NCI-H1048 (cell line): ENCODE data around the gene MCM3AP.
A peak's percentile ranks its signal among the peaks of the same experiment; 100 is the strongest.
"Not testable (repeated sequence)": the region's sequence is repeated elsewhere in the genome, so short reads cannot be mapped to it uniquely, and the experiment has no call there.

Source experiments
- DNase-seq: peaks from one replicate; lab custom pipeline; 2025; lab: John Stamatoyannopoulos, UW

MCM3AP gene

GRCh38 chr21:46243325-46243724 lies 42.1 kb downstream of the MCM3AP start:
- no peak for DNase-seq

GRCh38 chr21:46241577-46241976 lies 43.8 kb downstream of the MCM3AP start:
- not testable (repeated sequence) for DNase-seq

DNA sequence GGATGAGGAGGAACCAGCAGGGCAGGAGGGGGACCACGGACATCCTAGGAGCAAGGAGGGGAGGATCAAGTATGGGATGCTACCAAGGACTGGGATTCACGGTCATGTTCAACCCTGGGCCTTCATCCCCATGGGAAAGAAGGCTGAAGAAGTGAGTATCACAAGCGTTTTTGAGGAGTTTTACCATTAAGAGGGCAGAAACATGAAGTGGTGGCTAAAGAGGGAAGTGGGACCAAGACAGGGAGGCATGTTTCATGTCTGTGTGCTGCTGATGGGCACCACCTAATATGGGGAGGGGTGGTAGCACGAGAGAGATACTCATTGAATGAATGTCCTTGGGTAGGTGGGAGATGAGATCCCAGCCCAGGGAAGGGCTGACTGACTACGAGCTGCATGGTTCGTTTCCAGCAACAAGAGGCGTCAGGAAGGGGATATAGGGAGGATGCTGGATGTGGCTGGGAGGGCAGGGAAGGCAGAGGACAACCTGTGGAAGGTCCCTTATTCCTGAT lies 45.5 kb downstream of the MCM3AP start:
- no peak for DNase-seq

- DNase-seq = no peak
Observed at GRCh38 chr21:46237474-46237873, 47.9 kb downstream of the MCM3AP start.

DNA sequence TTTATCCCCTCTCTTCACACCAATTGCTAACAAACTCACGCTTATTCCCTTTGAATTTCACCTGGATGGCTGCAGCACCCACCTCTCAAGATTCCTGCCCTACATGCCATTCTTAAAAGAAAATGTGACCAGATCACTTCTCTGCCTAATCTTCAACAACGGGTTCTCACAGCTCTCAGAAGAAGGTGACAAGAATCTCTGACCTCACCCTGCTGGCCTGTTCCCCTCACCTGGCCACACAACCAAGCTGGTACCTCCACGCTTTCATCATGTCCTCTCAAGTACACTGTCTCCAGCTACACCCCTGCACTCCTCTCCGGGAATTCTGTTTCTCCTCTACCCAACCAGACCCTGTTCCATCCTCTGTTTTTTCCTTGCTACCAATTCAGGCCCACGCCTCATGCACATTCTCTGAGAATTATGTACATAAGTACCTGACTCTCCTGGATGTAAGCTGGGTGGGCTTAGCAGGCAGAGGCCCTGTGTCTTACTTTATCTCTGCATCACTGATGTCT lies 50.9 kb downstream of the MCM3AP start:
- DNase-seq = no peak

- DNase-seq = no peak
Observed at GRCh38 chr21:46229923-46230260, 55.5 kb downstream of the MCM3AP start.

DNA sequence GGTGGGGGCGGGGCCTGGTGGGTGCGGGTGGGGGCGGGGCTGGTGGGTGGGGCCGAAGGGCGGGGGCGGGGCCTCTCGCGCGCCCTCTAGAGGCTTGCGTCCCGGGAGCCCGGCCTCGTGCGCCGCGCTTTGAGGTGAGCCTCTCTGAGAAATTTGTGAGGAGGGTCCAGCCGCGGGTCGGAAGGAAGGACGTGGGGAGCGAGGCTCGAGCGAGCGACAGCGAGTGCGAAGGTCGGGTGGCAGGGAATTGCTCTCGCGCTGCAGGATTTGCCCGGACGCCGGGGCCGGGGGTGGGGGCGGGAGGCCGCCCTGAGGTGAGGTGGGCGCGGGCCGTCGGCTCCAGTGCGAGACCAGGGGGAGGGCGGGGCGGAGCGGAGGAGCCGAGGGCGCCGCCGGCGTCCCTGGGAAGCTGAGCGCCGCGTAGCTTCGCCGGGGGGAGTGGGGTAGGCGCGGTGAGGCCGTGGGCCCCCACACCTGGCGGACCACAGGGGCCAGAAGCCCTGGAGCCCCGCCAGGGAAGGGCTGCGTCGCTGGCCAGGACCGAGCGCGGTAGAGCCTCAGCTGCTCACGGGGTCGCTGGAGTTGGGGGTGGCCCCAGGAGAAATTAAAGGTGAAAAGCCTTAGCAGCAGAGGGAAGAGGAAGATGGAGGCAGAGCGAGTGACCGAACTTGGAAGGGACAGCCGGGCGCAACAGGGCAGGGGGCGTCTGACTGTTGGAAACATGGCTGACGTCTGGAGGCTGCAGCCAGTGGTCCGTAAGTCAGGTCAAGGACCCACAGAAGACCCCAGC lies 56.1 kb downstream of the MCM3AP start:
- DNase-seq = no peak

- DNase-seq = peak; percentile 94
Observed at GRCh38 chr21:46228345-46229051, 56.9 kb downstream of the MCM3AP start, which contains the start of gene LSS. LSS (minus strand) TSS chr21:46228774; CDS start chr21:46228745, 29 bp downstream.

- DNase-seq = no peak
Observed at GRCh38 chr21:46227811-46228344, 57.5 kb downstream of the MCM3AP start.

DNA sequence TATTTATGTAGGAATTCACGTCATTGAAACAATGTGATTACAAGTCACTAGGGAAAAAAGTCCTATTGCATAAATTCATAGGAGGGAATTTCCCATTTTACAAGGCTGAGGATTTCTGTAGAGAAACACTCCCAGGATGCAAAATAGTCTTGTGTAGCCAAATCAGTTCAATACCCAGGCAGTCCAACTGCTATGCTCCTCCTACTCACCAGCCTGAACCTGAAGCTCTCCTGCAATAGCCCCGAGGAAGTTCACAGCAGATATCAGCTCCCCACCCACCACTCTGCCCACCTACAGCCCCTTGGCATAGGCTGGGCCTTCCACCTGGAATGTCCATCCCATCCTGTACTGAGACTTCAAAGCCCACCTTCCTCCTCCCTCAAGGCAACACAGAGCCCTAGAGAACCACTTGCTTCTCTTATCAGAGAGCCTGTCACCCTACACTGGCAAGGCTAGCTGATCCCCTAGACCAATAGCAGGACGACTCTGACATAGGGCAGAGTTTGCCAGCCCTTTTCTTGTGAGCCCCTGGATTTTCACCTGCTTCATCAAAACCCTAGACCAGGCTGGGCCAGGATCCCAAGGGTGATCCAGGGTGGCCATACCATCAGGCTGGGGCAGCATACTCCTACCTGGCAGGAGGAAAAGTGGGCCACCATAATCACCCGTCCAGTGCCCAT lies 58.4 kb downstream of the MCM3AP start:
- no peak for DNase-seq

DNA sequence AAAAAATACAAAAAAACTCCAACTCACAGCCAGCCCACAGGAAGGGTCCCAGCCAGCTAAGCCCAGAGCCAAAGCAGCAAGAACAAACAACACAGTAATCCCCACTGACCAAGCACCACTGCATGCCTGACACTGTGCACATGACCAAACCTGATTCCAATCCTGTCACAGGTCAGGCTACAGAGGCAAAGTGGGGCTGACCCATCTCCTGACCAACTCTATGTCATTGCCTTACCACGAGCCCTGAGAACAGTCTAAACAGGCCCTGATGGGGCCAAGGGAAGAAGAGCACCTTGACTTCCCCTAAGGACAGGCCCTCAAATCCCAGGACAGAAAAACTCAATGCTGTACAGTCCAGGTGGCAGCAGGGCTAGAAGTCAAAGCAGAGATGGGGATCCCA lies 59.3 kb downstream of the MCM3AP start:
- DNase-seq = no peak

GRCh38 chr21:46223661-46224060 lies 61.8 kb downstream of the MCM3AP start:
- DNase-seq = not testable (repeated sequence)

GRCh38 chr21:46223217-46223616 lies 62.2 kb downstream of the MCM3AP start:
- no peak for DNase-seq

DNA sequence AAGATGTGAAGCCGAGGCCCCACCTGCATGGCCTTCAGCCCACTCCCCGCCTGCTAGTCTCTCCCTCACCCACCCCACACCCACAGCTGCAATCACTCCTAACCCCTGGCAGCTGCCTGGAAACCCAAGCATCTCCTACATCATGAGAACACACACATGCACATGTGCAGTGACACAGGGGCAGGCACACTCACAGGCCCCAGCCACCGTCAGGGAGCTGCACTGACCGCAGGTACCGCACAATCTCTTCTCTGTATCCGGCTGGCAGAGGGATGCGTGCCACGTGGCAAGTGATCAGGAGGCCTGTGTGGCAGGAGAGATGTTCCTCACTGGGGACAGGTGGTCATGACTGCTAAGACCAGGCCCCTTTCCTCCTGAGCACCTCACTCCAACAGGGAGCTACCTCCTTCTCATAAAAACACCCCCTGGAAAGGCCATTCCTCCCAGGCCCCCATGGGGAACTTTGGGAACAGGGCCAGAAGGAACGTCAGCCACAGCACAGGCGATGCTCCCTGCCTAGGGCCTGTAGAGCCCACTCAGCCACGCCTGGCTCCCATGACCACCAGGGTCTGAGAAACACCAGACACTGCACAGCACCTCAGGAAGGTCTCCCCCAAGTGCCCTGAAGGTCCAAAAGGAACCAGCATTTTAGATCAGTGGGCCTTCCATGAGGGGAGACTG lies 62.8 kb downstream of the MCM3AP start:
- DNase-seq = no peak

- no peak for DNase-seq
Observed at GRCh38 chr21:46221664-46222435, 63.6 kb downstream of the MCM3AP start.

DNA sequence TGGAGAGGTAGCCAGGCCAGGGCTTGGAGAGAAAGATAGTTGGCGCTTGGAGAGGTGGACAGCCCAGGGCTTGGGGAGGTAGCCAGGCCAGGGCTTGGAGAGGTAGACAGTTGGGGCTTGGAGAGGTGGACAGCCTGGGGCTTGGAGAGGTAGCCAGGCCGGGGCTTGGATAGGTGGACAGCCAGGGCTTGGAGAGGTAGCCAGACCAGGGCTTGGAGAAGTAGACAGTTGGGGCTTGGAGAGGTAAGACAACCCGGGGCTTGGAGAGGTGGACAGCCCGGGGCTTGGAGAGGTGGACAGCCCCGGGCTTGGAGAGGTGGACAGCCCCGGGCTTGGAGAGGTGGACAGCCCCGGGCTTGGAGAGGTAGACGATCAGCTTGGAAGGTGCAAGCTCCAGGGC lies 64.6 kb downstream of the MCM3AP start:
- no peak for DNase-seq

DNA sequence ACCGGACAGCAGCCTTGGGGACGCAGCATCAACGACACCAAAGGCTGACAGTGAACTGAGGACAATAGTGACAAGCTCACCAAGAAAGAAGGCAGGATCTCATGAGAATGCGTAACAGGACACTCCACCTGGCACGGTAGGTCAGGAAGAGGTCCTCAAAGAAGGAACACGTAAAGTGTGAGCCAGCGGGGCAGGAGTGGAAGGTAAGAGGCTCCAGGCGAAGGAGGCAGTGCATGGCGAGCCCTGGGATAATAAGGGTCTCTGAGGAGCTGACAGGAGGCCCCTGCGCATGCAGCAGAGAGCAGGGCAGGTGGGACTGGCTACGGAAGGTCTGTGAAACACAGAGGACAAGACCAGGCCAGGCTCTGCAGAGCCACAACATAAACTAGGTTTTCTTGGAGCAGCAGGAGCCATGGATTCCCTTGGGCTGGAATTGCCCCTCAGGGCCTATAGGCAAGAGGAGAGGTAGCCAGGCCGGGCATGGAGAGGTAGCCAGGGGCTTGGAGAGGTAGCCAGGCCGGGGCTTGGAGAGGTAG lies 65.1 kb downstream of the MCM3AP start:
- DNase-seq = no peak

- DNase-seq = no peak
Observed at GRCh38 chr21:46219591-46220239, 65.7 kb downstream of the MCM3AP start.

GRCh38 chr21:46218906-46219590 lies 66.4 kb downstream of the MCM3AP start:
- DNase-seq = no peak
